MM.1S (cell line): ENCODE measurements around the gene CD164L2.
A peak's percentile ranks its signal among the peaks of the same experiment; 100 is the strongest.

Source experiments
- DNase-seq: peaks from one replicate; pipeline ENCODE4 v3.0.0-alpha.2; 2015
- H2AFZ ChIP-seq: fragments of 300-600 bp; sonication (generic); 2 replicates; pipeline ENCODE4 v1.6.0; 2016; ENCODE audit warnings: antibody characterized with exemption, low read length
- H3F3A ChIP-seq: fragments of 300-600 bp; sonication (generic); 2 replicates; pipeline ENCODE4 v1.6.1; 2016; ENCODE audit warnings: mild to moderate bottlenecking, antibody characterized with exemption, low read length, moderate library complexity, mixed read lengths; ENCODE audit not compliant: insufficient read depth
- H3K27ac ChIP-seq: fragments of 300-600 bp; sonication (generic); 2 replicates; pipeline ENCODE4 v1.5.1; 2016; ENCODE audit warnings: mild to moderate bottlenecking, low read length
- H3K27me3 ChIP-seq: fragments of 300-600 bp; sonication (generic); replicated peaks from 2 replicates; pipeline ENCODE4 v1.6.0; 2016; ENCODE audit warnings: low read length; ENCODE audit not compliant: insufficient read depth
- H3K36me3 ChIP-seq: fragments of 300-600 bp; sonication (generic); replicated peaks from 2 replicates; pipeline ENCODE4 v1.6.1; 2016; ENCODE audit warnings: mild to moderate bottlenecking, low read length, mixed read lengths; ENCODE audit not compliant: insufficient read depth
- H3K4me1 ChIP-seq: fragments of 300-600 bp; sonication (generic); 2 replicates; pipeline ENCODE4 v1.6.1; 2016; ENCODE audit warnings: low read length, mixed read lengths
- H3K4me2 ChIP-seq: fragments of 300-600 bp; sonication (generic); 2 replicates; pipeline ENCODE4 v1.6.0; 2016; ENCODE audit warnings: low read depth, low read length
- H3K4me3 ChIP-seq: fragments of 300-600 bp; sonication (generic); 2 replicates; pipeline ENCODE4 v1.5.1; 2016; ENCODE audit warnings: low read length, mixed read lengths
- H3K79me2 ChIP-seq: fragments of 300-600 bp; sonication (generic); 2 replicates; pipeline ENCODE4 v1.6.1; 2016; ENCODE audit warnings: mixed run types, low read length, mixed read lengths
- H3K9ac ChIP-seq: fragments of 300-600 bp; sonication (generic); 2 replicates; pipeline ENCODE4 v1.6.1; 2016; ENCODE audit warnings: low read length, mixed read lengths
- H3K9me2 ChIP-seq: fragments of 300-600 bp; sonication (generic); replicated peaks from 2 replicates; pipeline ENCODE4 v1.6.1; 2016; ENCODE audit warnings: mild to moderate bottlenecking, low read length, mixed read lengths; ENCODE audit not compliant: insufficient read depth
- H3K9me3 ChIP-seq: fragments of 300-600 bp; sonication (generic); replicated peaks from 2 replicates; pipeline ENCODE4 v1.6.1; 2016; ENCODE audit warnings: mild to moderate bottlenecking, low read length, mixed read lengths; ENCODE audit not compliant: insufficient read depth
- H4K20me1 ChIP-seq: fragments of 300-600 bp; sonication (generic); 2 replicates; pipeline ENCODE4 v1.6.1; 2016; ENCODE audit warnings: mild to moderate bottlenecking, low read length, moderate library complexity, mixed read lengths; ENCODE audit not compliant: insufficient read depth
- CTCF ChIP-seq: fragments of 300-600 bp; sonication (generic); IDR thresholded peaks from 2 replicates; pipeline ENCODE4 v1.5.1; 2016; ENCODE audit warnings: antibody characterized with exemption, low read length, mixed read lengths
- EZH2 ChIP-seq: fragments of 300-600 bp; sonication (generic); optimal IDR thresholded peaks from 2 replicates; pipeline ENCODE3; 2017; ENCODE audit warnings: low read depth, mild to moderate bottlenecking, antibody characterized with exemption, low read length, mixed read lengths
- EZH2phosphoT487 ChIP-seq: fragments of 300-600 bp; sonication (generic); IDR thresholded peaks from 2 replicates; pipeline ENCODE4 v1.6.1; 2018; ENCODE audit warnings: antibody characterized with exemption, low read length

The CD164L2 gene

DNA sequence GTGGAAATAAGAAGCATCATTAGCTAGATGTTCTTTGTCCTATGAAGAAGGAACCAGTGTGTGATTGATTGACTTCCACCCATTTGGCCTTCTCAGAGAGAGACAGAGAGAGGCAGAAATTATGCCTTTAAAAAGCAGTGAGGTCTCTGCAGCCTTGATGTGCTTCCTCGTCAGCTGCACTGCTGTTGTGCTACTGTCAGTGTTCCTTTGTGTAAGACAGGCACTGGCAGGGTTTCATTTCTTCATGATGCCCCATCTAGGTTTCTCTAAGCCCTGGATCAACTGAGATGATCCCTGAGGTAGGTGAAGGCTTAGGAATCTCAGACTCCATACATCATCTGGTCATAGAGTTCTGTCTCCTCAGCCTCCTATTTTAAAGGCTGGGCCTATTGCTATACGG, 44.2 kb upstream of the CD164L2 start:
- Histone ChIP-seq H3K9me2 (no peaks in the 10 kb centered on the region), H3K4me3 (no peak overlapping the region), H3K36me3 (peaks cover 6% of the 10 kb centered on the region; the same call in 1 of the 2 replicates), H4K20me1 (no peaks in the 10 kb centered on the region), H3K4me1 (peaks cover 22% of the 10 kb centered on the region), H3K9me3 (no peaks in the 10 kb centered on the region), H3K27ac (peak overlapping the region; percentile 12; the same call in 1 of the 2 replicates), H2AFZ (no peak overlapping the region), H3F3A (peaks cover 21% of the 10 kb centered on the region), H3K79me2 (peaks cover 88% of the 10 kb centered on the region), H3K9ac (no peak overlapping the region), H3K4me2 (no peak overlapping the region), H3K27me3 (no peaks in the 10 kb centered on the region)
- no peak for TF ChIP-seq EZH2phosphoT487
- TF ChIP-seq CTCF, result no peak
- no peak for TF ChIP-seq EZH2
- no peak for DNase-seq

DNA sequence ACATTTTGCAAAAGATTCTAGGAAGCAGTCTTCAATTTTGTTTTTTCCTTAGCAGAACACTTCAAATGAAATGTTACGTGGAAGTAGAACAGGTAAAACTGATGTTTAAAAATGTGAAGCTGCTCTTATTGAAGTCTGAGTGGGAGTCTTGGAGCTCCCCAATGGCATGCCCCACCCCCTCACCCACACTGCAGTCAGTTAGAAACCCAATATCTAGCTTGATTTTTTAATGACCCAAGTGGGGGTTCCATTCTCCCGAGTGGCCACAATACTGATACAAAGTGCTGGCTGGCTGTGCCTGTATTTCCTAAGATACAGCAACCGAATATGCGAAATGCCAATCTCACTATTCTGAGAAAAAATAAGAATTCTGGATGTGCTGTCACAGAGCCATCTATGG, 40.6 kb upstream of the CD164L2 start:
- no peaks in the 10 kb centered on the region for H3K27me3 ChIP-seq
- no peak for DNase-seq
- peaks cover 84% of the 10 kb centered on the region for H3K79me2 ChIP-seq
- no peak overlapping the region for H3K4me3 ChIP-seq
- TF ChIP-seq CTCF (no peak), EZH2phosphoT487 (no peak), EZH2 (no peak)
- no peak overlapping the region for H2AFZ ChIP-seq
- peaks cover 9% of the 10 kb centered on the region for H3K4me1 ChIP-seq
- H3K4me2 ChIP-seq, result no peak overlapping the region
- no peak overlapping the region for H3K27ac ChIP-seq
- H3K9ac ChIP-seq, result no peak overlapping the region
- H3K9me2 ChIP-seq, result no peaks in the 10 kb centered on the region
- no peaks in the 10 kb centered on the region for H3K9me3 ChIP-seq
- 0 out of 2 replicates have a peak, but pooled peaks cover 14% of the 10 kb centered on the region for H3F3A ChIP-seq
- H3K36me3 ChIP-seq, result peaks cover 6% of the 10 kb centered on the region; the same call in 1 of the 2 replicates
- H4K20me1 ChIP-seq, result no peaks in the 10 kb centered on the region

GRCh38 chr1:27418326-27419185, 35.4 kb upstream of the CD164L2 start:
- Histone ChIP-seq H3K4me3 (no peak overlapping the region), H3K9ac (peak overlapping the region; percentile 32; the same call in 1 of the 2 replicates), H3K27me3 (no peaks in the 10 kb centered on the region), H3K4me1 (peaks cover 21% of the 10 kb centered on the region), H3K79me2 (peaks cover 54% of the 10 kb centered on the region), H3K9me2 (no peaks in the 10 kb centered on the region), H3K27ac (peak overlapping the region; percentile 77), H3K4me2 (peak overlapping the region; percentile 30; the same call in 1 of the 2 replicates), H2AFZ (peak overlapping the region; percentile 19; the same call in 1 of the 2 replicates), H4K20me1 (no peaks in the 10 kb centered on the region), H3K36me3 (no peaks in the 10 kb centered on the region), H3F3A (0 out of 2 replicates have a peak, but pooled peaks cover 9% of the 10 kb centered on the region), H3K9me3 (no peaks in the 10 kb centered on the region)
- TF ChIP-seq EZH2phosphoT487 (no peak), EZH2 (no peak), CTCF (no peak)
- peak; percentile 85 for DNase-seq
